ENCODE data around the gene DAGLA.
"Not testable (repeated sequence)": the region's sequence is repeated elsewhere in the genome, so short reads cannot be mapped to it uniquely, and the experiment has no call there.

DAGLA gene

DNA sequence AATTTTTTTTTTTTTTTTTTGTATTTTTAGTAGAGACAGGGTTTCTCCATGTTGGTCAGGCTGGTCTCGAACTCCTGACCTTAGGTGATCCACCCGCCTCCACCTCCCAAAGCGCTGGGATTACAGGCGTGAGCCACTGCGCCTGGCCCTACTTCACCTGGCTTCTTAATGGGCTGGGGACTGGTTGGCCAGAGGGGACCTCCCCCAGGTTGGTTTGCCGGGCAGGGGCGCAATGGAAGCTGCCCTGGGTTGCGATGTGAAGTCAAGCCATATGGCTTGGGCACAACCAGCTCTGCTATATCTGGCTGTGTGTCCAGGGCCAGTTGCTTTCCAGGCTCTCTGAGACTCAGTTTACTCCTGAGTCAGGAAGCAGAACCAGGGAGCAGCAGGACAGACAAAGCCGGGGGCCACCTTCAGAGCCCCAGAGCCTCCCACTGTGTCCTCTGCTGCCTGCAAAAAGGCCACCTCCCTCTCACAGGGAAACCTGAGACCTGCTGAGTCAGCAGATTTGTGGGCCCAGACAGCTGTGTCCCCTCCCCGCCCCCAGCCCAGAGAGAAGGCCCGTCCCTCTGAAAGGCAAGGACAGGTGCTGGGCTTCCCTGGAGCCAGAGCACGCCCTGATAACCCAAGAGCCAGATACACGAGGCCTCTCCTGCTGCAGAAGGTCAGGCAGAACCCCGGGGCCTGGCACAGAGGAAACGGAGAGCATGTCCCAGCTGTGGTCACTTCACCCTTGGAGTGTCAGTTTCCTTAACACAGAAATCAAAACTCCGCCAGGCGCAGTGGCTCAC is 29.2 kb upstream of the DAGLA start:
- WGBS: 79% methylated on average over 17 of the region's 17 CpGs
- H3K4me3 ChIP-seq (ENCODE audit: low read length): no peak overlapping the region
- H3K9ac ChIP-seq (ENCODE audit: low read depth, low read length): no peak overlapping the region
- no peak overlapping the region for H3K27ac ChIP-seq (ENCODE audit: low read depth, low read length)
- no peaks in the 10 kb centered on the region for H3K9me3 ChIP-seq (ENCODE audit: insufficient read depth, low read depth, low read length)
- no peaks in the 10 kb centered on the region for H3K36me3 ChIP-seq (ENCODE audit: insufficient read depth, low read length)
- peaks cover 12% of the 10 kb centered on the region for H3K4me1 ChIP-seq (ENCODE audit: insufficient read depth, low read length)
- no peaks in the 10 kb centered on the region for H3K27me3 ChIP-seq (ENCODE audit: insufficient read depth, low read length)

DNA sequence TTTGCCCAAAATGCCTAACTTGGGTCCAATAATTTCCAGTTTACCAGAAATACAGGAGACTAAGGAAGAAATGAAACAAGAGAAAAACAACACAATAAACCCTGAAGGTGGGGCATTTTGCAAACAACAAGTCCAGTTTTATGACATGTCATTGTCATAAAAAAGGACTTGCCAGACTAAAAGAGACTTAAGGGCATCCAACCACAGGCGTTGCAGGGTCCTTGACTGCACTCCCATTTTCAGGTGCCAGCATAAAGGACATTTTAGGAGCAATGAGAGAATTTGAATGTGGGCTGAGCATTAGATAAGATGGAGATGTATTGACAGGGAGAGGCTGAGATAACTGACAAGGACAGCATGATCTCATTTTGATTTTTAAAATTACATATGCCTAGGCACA is 28.1 kb upstream of the DAGLA start:
- H3K4me1 ChIP-seq (ENCODE audit: insufficient read depth, low read length): peaks cover 12% of the 10 kb centered on the region
- H3K4me3 ChIP-seq (ENCODE audit: low read length): no peak overlapping the region
- no peaks in the 10 kb centered on the region for H3K36me3 ChIP-seq (ENCODE audit: insufficient read depth, low read length)
- 87% methylated on average over 1 of the region's 1 CpG for WGBS
- H3K27ac ChIP-seq (ENCODE audit: low read depth, low read length): no peak overlapping the region
- H3K9ac ChIP-seq (ENCODE audit: low read depth, low read length): no peak overlapping the region
- H3K27me3 ChIP-seq (ENCODE audit: insufficient read depth, low read length): no peaks in the 10 kb centered on the region
- H3K9me3 ChIP-seq (ENCODE audit: insufficient read depth, low read depth, low read length): no peaks in the 10 kb centered on the region

DNA sequence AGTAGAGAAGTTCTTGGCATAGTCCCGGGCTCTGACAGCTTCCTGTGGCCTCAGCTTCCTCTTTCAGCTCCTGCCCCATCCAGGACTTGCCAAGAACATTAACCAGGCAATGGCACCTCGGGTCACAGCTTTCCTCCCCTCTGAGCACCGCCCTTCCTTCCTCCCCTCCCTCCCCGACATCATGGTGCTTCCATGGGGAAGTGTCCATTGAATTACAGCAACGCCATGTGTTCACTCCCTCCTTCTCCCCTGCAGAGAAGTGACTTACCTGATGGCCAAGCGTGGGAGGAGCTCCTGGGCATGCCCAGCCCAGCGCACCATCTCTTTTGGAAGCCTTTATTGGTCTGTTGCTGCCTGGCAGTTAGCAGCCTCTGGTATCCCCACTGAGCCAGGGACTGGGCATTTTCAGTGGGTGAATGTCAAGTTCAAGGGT is 25.8 kb upstream of the DAGLA start:
- H3K27ac ChIP-seq (ENCODE audit: low read depth, low read length): no peak overlapping the region
- WGBS: 73% methylated on average over 7 of the region's 7 CpGs
- H3K27me3 ChIP-seq (ENCODE audit: insufficient read depth, low read length): no peaks in the 10 kb centered on the region
- peaks cover 25% of the 10 kb centered on the region for H3K4me1 ChIP-seq (ENCODE audit: insufficient read depth, low read length)
- no peak overlapping the region for H3K4me3 ChIP-seq (ENCODE audit: low read length)
- H3K9me3 ChIP-seq (ENCODE audit: insufficient read depth, low read depth, low read length): no peaks in the 10 kb centered on the region
- no peaks in the 10 kb centered on the region for H3K36me3 ChIP-seq (ENCODE audit: insufficient read depth, low read length)
- no peak overlapping the region for H3K9ac ChIP-seq (ENCODE audit: low read depth, low read length)

DNA sequence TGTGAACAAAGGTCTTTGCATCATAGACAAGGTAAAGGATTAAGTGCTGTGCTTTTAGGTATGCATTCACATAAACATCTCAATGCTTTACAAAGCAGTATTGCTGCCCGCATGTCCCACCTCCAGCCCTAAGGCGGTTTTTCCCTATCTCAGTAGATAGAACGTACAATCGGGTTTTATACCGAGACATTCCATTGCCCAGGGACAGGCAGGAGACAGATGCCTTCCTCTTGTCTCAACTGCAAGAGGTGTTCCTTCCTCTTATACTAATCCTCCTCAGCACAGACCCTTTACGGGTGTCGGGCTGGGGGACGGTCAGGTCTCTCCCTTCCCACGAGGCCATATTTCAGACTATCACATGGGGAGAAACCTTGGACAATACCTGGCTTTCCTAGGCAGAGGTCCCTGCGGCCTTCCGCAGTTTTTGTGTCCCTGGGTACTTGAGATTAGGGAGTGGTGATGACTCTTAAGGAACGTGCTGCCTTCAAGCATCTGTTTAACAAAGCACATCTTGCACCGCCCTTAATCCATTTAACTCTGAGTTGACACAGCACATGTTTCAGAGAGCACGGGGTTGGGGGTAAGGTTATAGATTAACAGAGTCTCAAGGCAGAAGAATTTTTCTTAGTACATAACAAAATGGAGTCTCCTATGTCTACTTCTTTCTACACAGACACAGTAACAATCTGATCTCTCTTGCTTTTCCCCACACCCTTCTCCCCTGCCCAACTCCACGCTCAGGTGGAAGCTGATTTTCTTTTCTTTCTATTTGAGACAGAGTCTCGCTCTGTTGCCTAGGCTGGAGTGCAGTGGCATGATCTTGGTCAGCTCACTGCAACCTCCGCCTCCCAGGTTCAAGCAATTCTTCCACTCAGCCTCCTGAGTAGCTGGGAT is 24.7 kb upstream of the DAGLA start:
- not testable (repeated sequence) for H3K27ac ChIP-seq (ENCODE audit: low read depth, low read length); H3K27me3 ChIP-seq (ENCODE audit: insufficient read depth, low read length); H3K36me3 ChIP-seq (ENCODE audit: insufficient read depth, low read length); H3K4me3 ChIP-seq (ENCODE audit: low read length); H3K9me3 ChIP-seq (ENCODE audit: insufficient read depth, low read depth, low read length); H3K9ac ChIP-seq (ENCODE audit: low read depth, low read length)
- H3K4me1 ChIP-seq (ENCODE audit: insufficient read depth, low read length): peaks cover 25% of the 10 kb centered on the region
- 53% methylated on average over 12 of the region's 17 CpGs for WGBS

DNA sequence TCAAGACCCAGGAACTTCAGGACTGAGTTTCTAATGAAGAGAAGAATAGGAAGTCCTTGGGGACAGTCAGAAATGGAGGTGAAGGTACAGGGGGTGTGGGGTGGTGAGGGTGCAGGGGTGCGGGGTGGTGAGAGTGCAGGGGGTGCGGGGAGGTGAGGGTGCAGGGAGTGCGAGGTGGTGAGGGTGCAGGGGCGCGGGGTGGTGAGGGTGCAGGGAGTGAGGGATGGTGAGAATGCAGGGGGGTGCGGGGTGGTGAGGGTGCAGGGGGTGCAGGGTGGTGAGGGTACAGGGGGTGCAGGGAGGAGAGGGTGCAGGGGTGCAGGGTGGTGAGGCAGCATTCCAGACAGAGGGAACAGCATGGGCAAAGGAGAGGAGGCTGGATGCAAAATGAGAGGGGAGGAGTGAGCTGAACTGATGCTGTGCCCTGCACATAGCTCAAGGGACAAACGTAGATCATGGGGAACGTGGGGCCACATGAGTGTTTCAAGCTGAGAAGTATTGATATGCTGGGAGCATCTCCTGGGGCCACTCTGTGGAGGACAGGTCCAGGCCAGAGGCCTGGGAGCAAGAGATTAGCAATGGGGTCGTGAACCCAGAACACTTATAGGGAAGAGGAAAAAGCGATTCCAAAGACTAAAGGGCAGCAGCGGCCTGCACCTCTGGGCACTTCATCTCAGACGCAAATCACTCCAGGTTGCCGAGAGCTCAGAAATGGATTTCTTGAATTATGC is 23.7 kb upstream of the DAGLA start:
- Histone ChIP-seq H3K27ac (ENCODE audit: low read depth, low read length) (no peak overlapping the region), H3K4me3 (ENCODE audit: low read length) (no peak overlapping the region), H3K27me3 (ENCODE audit: insufficient read depth, low read length) (no peaks in the 10 kb centered on the region), H3K9me3 (ENCODE audit: insufficient read depth, low read depth, low read length) (no peaks in the 10 kb centered on the region), H3K4me1 (ENCODE audit: insufficient read depth, low read length) (peaks cover 22% of the 10 kb centered on the region), H3K9ac (ENCODE audit: low read depth, low read length) (no peak overlapping the region), H3K36me3 (ENCODE audit: insufficient read depth, low read length) (no peaks in the 10 kb centered on the region)
- 77% methylated on average over 13 of the region's 13 CpGs for WGBS

DNA sequence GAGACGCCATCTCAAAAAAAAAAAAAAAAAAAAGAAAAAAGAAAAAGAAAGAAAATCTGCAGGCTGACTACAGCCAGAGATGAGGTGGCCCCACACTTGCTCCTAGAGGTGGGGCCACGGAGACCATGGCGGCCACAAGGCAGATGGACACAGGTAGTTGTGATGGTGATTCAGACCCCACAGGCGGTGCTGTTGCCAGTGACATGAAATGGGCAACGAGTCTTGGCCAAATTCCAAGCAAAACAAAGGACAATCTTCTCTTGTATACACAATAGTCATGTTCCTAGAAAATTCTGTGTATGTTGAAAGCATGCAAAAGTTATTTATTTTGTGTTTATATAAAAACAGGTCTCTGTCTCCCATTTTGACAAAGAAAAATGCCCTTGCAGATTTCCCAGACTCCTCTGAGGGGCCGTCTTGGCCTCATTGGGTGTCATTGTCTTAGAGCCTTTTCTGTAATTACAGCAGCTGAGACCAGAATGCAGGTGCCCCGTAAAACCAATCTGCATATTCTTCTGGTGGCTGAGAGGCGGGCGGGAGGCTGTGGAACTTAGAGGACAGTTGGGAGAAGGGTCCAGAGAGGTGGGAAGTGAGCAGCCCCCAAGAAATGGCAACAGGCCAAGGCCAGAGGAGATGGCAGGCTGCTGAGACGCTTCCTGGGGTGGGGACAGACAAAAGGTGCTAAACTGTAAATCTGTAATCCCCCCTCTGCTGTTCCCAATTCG is 22.5 kb upstream of the DAGLA start:
- Histone ChIP-seq H3K9me3 (ENCODE audit: insufficient read depth, low read depth, low read length) (no peaks in the 10 kb centered on the region), H3K4me3 (ENCODE audit: low read length) (no peak overlapping the region), H3K4me1 (ENCODE audit: insufficient read depth, low read length) (peaks cover 22% of the 10 kb centered on the region), H3K36me3 (ENCODE audit: insufficient read depth, low read length) (no peaks in the 10 kb centered on the region), H3K9ac (ENCODE audit: low read depth, low read length) (no peak overlapping the region), H3K27me3 (ENCODE audit: insufficient read depth, low read length) (no peaks in the 10 kb centered on the region), H3K27ac (ENCODE audit: low read depth, low read length) (no peak overlapping the region)
- WGBS: 73% methylated on average over 11 of the region's 11 CpGs

DNA sequence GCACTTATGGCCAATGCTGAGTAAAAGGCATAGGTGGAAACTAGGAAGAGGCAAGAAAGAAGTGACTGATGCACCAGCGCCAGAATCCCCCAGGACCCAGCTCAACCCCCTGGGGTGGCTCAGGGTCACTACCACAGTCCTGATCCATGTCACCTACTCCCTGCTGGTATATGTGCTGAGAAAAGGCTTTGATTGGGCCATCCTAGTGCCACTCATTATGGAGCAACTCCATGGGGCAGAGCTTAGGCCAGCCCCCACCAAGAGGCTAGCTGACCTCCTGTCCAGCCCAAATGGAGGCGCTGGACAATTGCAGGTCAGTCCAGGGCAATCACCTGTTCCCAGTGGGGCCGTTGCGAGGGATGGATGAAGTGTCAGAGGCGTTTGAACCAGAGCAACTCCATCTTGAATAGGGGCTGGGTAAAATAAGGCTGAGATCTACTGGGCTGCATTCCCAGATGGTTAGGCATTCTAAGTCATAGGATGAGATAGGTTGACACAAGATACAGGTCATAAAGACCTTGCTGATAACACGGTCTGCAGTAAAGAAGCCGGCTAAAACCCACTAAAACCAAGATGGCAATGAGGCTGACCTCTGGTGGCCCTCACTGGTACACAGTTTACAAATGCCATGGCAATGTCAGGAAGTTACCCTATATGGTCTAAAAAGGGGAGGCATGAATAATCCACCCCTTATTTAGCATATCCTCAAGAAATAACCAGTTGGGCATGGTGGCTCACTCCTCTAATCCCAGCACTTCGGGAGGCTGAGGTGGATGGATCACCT is 20.6 kb upstream of the DAGLA start:
- Histone ChIP-seq H3K9me3 (ENCODE audit: insufficient read depth, low read depth, low read length) (no peaks in the 10 kb centered on the region), H3K27me3 (ENCODE audit: insufficient read depth, low read length) (no peaks in the 10 kb centered on the region), H3K4me1 (ENCODE audit: insufficient read depth, low read length) (peaks cover 20% of the 10 kb centered on the region), H3K27ac (ENCODE audit: low read depth, low read length) (no peak overlapping the region), H3K4me3 (ENCODE audit: low read length) (no peak overlapping the region), H3K9ac (ENCODE audit: low read depth, low read length) (no peak overlapping the region), H3K36me3 (ENCODE audit: insufficient read depth, low read length) (no peaks in the 10 kb centered on the region)
- 86% methylated on average over 8 of the region's 8 CpGs for WGBS

DNA sequence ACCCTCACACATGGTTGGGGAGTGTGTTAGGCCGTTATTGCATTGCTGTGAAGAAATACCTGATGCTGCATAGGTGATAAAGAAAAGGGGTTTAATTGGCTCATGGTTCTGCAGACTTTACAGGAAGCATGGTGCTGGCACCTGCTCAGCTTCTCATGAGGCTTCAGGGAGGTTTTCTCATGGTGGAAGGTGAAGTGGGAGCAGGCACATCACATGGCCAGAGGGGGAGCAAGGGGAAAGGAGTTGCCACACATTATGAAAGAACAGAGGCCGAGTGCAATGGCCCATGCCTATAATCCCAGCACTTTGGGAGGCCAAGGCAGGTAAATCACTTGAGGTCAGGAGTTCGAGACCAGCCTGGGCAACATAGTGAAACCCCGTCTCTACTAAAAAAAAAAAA is 19.2 kb upstream of the DAGLA start:
- not testable (repeated sequence) for H3K4me3 ChIP-seq (ENCODE audit: low read length); H3K9ac ChIP-seq (ENCODE audit: low read depth, low read length); H3K36me3 ChIP-seq (ENCODE audit: insufficient read depth, low read length); H3K9me3 ChIP-seq (ENCODE audit: insufficient read depth, low read depth, low read length); H3K27me3 ChIP-seq (ENCODE audit: insufficient read depth, low read length); H3K27ac ChIP-seq (ENCODE audit: low read depth, low read length)
- peaks cover 13% of the 10 kb centered on the region; the same call in 1 of the 2 replicates for H3K4me1 ChIP-seq (ENCODE audit: insufficient read depth, low read length)
- WGBS: 86% methylated on average over 4 of the region's 4 CpGs

DNA sequence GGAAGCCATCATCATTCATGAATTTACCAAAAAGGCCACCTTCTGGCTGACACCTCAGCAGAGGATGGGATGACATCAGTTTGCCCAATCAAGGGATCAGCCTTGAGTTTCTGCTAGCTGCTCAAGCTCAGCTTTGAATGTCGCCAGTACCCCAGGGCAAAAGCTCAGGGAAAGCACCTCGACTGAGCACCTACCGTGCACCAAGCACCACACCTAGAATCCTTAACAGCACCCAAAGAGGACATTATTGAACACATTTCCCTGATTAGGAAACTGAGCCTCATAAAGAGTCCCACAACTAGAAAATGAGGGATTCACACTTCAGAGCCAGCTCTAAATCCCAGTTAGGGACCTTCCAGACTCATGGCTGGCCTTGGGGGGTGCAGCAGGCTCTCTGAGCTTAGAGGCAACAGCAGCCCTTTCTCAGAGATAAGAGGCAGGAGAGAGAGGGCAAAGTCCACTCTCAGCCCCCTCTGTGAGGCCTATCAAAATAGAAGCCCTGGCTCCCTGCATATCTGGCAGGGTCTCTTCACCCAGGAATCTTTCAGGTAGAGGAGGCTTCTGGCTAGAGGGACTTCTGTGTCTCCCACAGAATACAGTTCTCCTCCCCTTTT is 13.4 kb upstream of the DAGLA start:
- H3K27ac ChIP-seq (ENCODE audit: low read depth, low read length): no peak overlapping the region
- H3K9ac ChIP-seq (ENCODE audit: low read depth, low read length): no peak overlapping the region
- no peaks in the 10 kb centered on the region for H3K27me3 ChIP-seq (ENCODE audit: insufficient read depth, low read length)
- H3K36me3 ChIP-seq (ENCODE audit: insufficient read depth, low read length): no peaks in the 10 kb centered on the region
- WGBS: 82% methylated on average over 3 of the region's 3 CpGs
- no peak overlapping the region for H3K4me3 ChIP-seq (ENCODE audit: low read length)
- H3K4me1 ChIP-seq (ENCODE audit: insufficient read depth, low read length): no peaks in the 10 kb centered on the region
- no peaks in the 10 kb centered on the region for H3K9me3 ChIP-seq (ENCODE audit: insufficient read depth, low read depth, low read length)
